Activated naive CD4-positive, alpha-beta T cell (primary cell): ENCODE results near the gene SERPINB12.
A peak's percentile ranks its signal among the peaks of the same experiment; 100 is the strongest.

ENCODE experiments used
- DNase-seq, 4 experiments: peaks; one replicate each; lab custom pipeline; 2025; lab: John Stamatoyannopoulos, UW

The SERPINB12 gene

GRCh38 chr18:63542069-63542468 lies at the start of gene SERPINB12:
Gene SERPINB12 (plus strand): TSS chr18:63542369. CDS start chr18:63556160, 13,791 bp downstream.
- no peak for DNase-seq

- DNase-seq: no peak
These were observed 49.3 kb upstream of the SERPINB12 start for GRCh38 chr18:63492851-63493250.

GRCh38 chr18:63495675-63496074 lies 46.5 kb upstream of the SERPINB12 start:
- no peak for DNase-seq

GRCh38 chr18:63505566-63506335 lies 36.4 kb upstream of the SERPINB12 start:
- DNase-seq: no peak

GRCh38 chr18:63506336-63506646 lies 35.9 kb upstream of the SERPINB12 start:
- no peak for DNase-seq

- no peak for DNase-seq
These were observed 33.6 kb upstream of the SERPINB12 start for GRCh38 chr18:63508596-63508995.

GRCh38 chr18:63511285-63511684 lies 30.9 kb upstream of the SERPINB12 start:
- DNase-seq: no peak

- no peak for DNase-seq
These were observed 27.8 kb upstream of the SERPINB12 start for GRCh38 chr18:63514326-63514725.

GRCh38 chr18:63514888-63515678 lies 27.1 kb upstream of the SERPINB12 start:
- no peak for DNase-seq

- DNase-seq: no peak
These were observed 26.4 kb upstream of the SERPINB12 start for GRCh38 chr18:63515801-63516200.

GRCh38 chr18:63518178-63519012 lies 23.8 kb upstream of the SERPINB12 start:
- peak in 2 of 4 experiments; percentile 5 to 13 for DNase-seq

- no peak for DNase-seq
These were observed 22.0 kb upstream of the SERPINB12 start for GRCh38 chr18:63520053-63520685.

- no peak for DNase-seq
These were observed 18.5 kb upstream of the SERPINB12 start for GRCh38 chr18:63523660-63524059.

GRCh38 chr18:63527251-63527650 lies 14.9 kb upstream of the SERPINB12 start:
- DNase-seq: no peak

- no peak for DNase-seq
These were observed 13.2 kb upstream of the SERPINB12 start for GRCh38 chr18:63528863-63529492.

- DNase-seq: no peak
These were observed 9.7 kb upstream of the SERPINB12 start for GRCh38 chr18:63532471-63532870.

- DNase-seq: no peak
These were observed 7.6 kb upstream of the SERPINB12 start for GRCh38 chr18:63534615-63535014.

GRCh38 chr18:63539904-63540510 lies 2.2 kb upstream of the SERPINB12 start:
- DNase-seq: no peak

- DNase-seq: no peak
These were observed 1.8 kb downstream of the SERPINB12 start for GRCh38 chr18:63544017-63544416.

GRCh38 chr18:63545000-63545399 lies 2.8 kb downstream of the SERPINB12 start:
- DNase-seq: no peak

GRCh38 chr18:63550068-63550467 lies 7.9 kb downstream of the SERPINB12 start:
- no peak for DNase-seq
